ENCODE measurements around the gene CTDSP2.

The CTDSP2 gene

DNA sequence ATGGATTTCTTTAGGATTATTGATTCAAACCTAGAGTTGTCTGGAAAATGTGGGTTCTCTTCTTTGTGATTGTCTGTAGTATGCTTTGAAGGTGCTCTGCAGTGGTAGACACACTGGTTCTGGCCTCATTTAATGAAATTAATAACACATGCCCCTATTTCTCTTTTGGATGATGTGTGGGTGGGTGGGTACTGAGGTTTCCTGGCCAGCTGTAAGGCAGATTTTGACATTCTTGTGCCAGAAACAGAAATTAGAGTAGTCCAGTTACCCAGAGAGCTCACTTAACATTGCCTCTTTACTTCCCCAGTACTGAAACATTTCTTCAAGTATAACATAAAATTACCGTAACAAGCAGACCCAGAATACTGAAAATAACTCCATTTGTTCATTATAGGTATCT is 49.5 kb downstream of the CTDSP2 start:
- no peak overlapping the region for H3K27ac ChIP-seq
- no peaks in the 10 kb centered on the region for H3K27me3 ChIP-seq (ENCODE audit: insufficient read depth, low read depth, severe bottlenecking)
- no peak overlapping the region for H3K4me3 ChIP-seq (ENCODE audit: low read depth, low read length)
- peaks cover 46% of the 10 kb centered on the region for H3K36me3 ChIP-seq
- TF ChIP-seq, protein P1, sequence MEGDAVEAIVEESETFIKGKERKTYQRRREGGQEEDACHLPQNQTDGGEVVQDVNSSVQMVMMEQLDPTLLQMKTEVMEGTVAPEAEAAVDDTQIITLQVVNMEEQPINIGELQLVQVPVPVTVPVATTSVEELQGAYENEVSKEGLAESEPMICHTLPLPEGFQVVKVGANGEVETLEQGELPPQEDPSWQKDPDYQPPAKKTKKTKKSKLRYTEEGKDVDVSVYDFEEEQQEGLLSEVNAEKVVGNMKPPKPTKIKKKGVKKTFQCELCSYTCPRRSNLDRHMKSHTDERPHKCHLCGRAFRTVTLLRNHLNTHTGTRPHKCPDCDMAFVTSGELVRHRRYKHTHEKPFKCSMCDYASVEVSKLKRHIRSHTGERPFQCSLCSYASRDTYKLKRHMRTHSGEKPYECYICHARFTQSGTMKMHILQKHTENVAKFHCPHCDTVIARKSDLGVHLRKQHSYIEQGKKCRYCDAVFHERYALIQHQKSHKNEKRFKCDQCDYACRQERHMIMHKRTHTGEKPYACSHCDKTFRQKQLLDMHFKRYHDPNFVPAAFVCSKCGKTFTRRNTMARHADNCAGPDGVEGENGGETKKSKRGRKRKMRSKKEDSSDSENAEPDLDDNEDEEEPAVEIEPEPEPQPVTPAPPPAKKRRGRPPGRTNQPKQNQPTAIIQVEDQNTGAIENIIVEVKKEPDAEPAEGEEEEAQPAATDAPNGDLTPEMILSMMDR (IDR thresholded peaks at IDR 0.05; ENCODE audit: low read depth, low read length) = no peak
- DNase-seq = no peak
- H3K9me3 ChIP-seq (ENCODE audit: severe bottlenecking) = no peaks in the 10 kb centered on the region

DNA sequence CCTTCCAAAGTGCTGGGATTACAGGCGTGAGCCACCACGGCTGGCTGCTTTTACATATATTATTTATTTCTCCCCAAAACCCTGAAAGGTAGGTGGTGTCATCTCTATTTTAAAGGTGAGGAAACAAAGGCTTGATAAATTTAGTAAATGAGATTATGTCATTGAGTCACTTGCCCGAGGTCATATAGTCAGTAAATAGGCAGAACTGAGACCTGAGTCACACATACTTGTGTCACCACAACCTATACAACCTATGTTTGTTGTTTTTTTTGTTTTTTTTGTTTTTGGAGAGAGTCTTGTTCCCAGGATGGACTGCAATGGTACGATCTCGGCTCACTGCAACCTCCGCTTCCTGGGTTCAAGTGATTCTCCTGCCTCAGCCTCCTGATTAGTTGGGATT is 51.2 kb downstream of the CTDSP2 start:
- Histone ChIP-seq H3K36me3 (peaks cover 53% of the 10 kb centered on the region), H3K4me3 (ENCODE audit: low read depth, low read length) (no peak overlapping the region), H3K27ac (no peak overlapping the region), H3K27me3 (ENCODE audit: insufficient read depth, low read depth, severe bottlenecking) (no peaks in the 10 kb centered on the region), H3K9me3 (ENCODE audit: severe bottlenecking) (no peaks in the 10 kb centered on the region)
- no peak for DNase-seq
- TF ChIP-seq, protein P1 (IDR thresholded peaks at IDR 0.05; ENCODE audit: low read depth, low read length) = no peak

DNA sequence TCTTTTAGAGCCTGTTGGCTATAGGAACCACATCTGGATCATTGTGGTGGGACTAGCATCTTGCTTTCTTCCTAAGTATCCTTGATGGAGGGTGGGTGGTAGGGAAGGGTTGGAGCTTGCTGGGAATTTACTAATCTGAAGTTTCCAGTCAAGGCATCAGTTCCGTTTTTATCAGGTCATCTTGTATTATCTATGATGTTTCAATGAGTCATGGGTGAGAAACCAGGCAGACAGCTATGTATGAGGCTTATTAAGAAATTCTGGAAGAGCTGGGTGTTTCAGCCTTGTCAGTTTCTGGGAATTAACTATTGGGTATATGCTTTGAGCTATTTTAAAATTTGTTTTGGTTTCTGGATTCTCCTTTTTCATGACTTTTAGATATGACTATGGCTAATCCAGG is 52.6 kb downstream of the CTDSP2 start:
- H3K4me3 ChIP-seq (ENCODE audit: low read depth, low read length) = no peak overlapping the region
- H3K9me3 ChIP-seq (ENCODE audit: severe bottlenecking) = no peaks in the 10 kb centered on the region
- no peaks in the 10 kb centered on the region for H3K27me3 ChIP-seq (ENCODE audit: insufficient read depth, low read depth, severe bottlenecking)
- no peak overlapping the region for H3K27ac ChIP-seq
- TF ChIP-seq, protein P1 (IDR thresholded peaks at IDR 0.05; ENCODE audit: low read depth, low read length) = no peak
- no peak for DNase-seq
- H3K36me3 ChIP-seq = peaks cover 64% of the 10 kb centered on the region

DNA sequence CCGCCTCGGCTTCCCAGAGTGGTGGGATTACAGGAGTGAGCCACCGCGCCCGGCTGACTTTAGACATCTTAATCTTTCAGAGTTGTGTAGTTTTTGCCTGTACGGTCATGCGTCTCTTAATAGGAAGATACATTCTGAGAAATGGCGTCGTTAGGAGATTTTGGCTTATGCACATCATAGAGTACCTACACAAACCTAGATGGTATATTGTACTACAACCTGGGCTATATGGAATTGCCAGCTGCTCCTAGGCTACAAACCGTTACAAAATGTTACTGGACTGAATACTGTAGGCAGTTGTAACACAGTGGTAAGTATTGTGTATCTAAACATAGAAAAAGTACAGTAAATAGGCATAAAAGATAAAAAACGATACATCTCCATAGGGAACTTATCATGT is 62.7 kb downstream of the CTDSP2 start:
- TF ChIP-seq, protein P1 (IDR thresholded peaks at IDR 0.05; ENCODE audit: low read depth, low read length) = no peak
- DNase-seq = no peak
- H3K4me3 ChIP-seq (ENCODE audit: low read depth, low read length) = no peak overlapping the region
- no peaks in the 10 kb centered on the region for H3K9me3 ChIP-seq (ENCODE audit: severe bottlenecking)
- H3K27me3 ChIP-seq (ENCODE audit: insufficient read depth, low read depth, severe bottlenecking) = no peaks in the 10 kb centered on the region
- H3K36me3 ChIP-seq = peaks cover 55% of the 10 kb centered on the region
- H3K27ac ChIP-seq = no peak overlapping the region

DNA sequence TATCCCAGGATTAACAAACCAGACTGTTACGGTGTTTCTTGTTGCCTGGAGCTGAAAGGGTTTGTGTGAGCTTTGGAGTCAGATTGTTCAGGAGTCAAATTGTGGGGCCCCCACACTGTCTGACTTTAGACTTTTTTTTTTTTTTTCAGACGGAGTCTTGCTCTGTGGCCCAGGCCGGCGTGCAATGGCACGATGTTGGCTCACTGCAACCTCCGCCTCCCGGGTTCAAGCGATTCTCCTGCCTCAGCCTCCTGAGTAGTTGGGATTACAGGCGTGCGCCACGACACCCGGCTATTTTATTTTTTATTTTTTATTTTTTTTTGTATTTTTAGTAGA is 63.1 kb downstream of the CTDSP2 start:
- H3K36me3 ChIP-seq = peaks cover 53% of the 10 kb centered on the region
- TF ChIP-seq, protein P1 (IDR thresholded peaks at IDR 0.05; ENCODE audit: low read depth, low read length) = no peak
- DNase-seq = no peak
- peak overlapping the region; percentile 93 for H3K4me3 ChIP-seq (ENCODE audit: low read depth, low read length)
- no peaks in the 10 kb centered on the region for H3K9me3 ChIP-seq (ENCODE audit: severe bottlenecking)
- H3K27ac ChIP-seq = no peak overlapping the region
- H3K27me3 ChIP-seq (ENCODE audit: insufficient read depth, low read depth, severe bottlenecking) = no peaks in the 10 kb centered on the region

DNA sequence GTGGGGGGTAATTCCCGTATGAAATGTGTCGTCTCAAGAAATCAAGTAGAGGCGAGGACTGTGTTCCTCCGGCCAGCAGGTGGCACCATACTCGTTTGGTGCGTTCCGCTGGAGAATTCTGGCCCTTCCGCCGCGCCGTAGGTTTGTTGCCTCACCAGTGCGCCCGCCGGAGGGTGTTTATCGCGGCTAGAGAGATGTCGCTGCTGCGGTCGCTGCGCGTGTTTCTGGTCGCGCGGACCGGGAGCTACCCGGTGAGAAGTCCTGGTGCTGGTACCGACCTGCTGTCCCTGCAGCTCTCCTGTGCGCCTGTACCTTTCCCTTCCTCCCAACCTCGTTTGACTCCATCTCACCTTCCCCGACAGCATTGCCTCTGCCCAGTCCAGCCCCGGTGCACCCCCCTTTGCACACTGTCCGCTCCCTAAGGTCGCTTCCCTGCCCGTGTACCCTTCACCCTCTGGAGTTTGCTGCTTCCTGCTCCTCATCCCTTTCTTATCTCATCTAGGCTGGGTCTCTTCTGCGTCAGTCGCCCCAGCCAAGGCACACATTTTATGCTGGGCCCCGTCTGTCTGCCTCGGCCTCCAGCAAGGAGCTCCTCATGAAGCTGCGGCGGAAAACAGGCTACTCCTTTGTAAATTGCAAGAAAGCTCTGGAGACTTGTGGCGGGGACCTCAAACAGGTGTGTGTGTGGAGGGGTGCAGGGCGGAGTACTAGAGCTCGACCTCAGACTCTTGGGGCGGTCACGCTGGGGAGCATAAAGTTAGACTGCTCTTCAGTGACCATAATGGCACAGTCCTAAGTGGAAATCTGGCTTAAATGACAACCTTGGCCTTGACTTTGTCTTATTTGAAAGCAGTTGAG is 63.7 kb downstream of the CTDSP2 start, which contains the start of gene TSFM:
TSFM (plus strand) TSS at position 180 of the 858 bp plus-strand sequence; CDS start at position 195, 15 bp downstream.
- peak; percentile 96 for DNase-seq
- TF ChIP-seq, protein P1 (IDR thresholded peaks at IDR 0.05; ENCODE audit: low read depth, low read length) = peak; percentile 91
- H3K27ac ChIP-seq = peak within 1 kb of the TSS; percentile 55
- no peaks in the 10 kb centered on the region for H3K27me3 ChIP-seq (ENCODE audit: insufficient read depth, low read depth, severe bottlenecking)
- H3K4me3 ChIP-seq (ENCODE audit: low read depth, low read length) = peak within 1 kb of the TSS; percentile 93
- peaks cover 47% of the 10 kb centered on the region for H3K36me3 ChIP-seq
- H3K9me3 ChIP-seq (ENCODE audit: severe bottlenecking) = no peaks in the 10 kb centered on the region
